HG03457 (cell line): ENCODE data around the gene POU2F1.
A peak's percentile ranks its signal among the peaks of the same experiment; 100 is the strongest.
"Not testable (repeated sequence)": the region's sequence is repeated elsewhere in the genome, so short reads cannot be mapped to it uniquely, and the experiment has no call there.

ENCODE experiments used
- ATAC-seq: cut with Tn5 transposase; IDR thresholded peaks from one replicate; pipeline ENCODE4 v1.9.1; 2021; ENCODE audit warnings: moderate number of reproducible peaks; ENCODE audit not compliant: unreplicated experiment

POU2F1 gene

DNA sequence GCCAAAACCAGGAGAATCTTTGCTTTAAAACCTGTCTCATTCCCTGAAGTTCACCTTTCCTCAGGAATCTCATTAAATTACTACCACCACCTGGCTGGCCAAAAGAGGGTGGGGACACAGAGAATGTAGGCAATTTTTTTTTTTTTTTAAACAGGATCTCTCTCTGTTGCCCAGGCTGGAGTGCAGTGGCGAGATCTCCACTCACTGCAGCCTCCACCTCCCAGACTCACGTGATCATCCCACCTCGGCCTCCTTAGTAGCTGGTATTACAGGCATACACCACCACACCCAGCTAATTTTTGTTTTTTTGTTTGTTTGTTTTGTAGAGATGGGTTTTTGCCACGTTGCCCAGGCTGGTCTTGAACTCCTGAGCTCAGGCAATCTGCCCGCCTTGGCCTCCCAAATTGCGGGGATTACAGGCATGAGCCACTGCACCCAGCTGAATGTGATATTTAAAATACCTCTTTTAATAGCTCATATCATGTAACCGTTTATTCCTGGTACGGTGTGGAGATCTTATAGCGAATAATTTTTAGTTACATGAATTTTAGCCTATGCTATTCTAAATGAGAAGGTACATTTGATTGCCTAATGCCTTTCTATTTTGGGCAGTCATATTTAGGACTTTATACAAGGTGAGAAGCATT is 84.5 kb downstream of the POU2F1 start:
- no peak for ATAC-seq

DNA sequence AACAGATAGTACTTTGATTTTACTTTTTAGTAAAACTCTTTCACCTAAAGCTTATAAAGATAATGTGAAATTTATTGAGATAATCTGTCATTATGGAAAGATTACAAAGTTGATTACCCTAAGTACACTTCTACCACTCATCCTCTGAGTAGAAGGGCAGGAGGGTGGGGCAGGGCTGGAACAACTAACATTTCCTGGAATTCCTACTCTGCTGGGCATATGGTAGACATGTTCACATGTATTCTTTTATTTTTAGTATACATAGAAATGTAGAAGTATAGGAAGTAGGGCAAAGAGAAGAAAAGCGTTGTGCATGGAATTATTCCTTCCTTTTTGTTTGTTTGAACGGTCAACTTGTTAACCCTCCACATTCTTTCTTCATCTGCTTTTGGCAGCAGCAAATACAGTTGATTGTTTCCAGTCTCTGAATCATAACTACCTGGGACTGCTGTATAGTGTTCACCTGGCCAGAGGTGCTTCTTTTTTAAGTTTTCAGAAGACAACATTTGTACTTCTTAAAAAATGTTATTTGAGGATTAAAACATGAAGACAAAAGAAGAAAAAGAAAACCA is 85.1 kb downstream of the POU2F1 start:
- ATAC-seq: no peak

DNA sequence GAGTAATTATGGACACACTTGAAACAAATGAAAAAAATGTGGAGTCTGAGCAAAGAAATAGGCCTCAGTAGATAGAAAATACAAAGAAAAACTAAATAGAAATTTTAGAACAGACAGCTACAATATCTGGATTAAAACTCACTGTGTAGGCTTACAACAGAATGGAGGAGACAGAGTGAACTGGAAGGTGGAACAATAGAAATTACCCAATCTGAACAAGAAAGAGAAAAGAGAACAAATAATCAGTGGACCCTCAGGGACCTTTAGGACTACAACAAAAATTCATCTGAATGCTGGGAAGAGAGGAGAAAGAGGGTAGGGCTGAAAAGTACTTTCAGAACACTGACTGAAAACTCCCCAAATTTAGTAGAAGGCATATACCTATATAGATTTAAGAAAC is 90.0 kb downstream of the POU2F1 start:
- no peak for ATAC-seq

DNA sequence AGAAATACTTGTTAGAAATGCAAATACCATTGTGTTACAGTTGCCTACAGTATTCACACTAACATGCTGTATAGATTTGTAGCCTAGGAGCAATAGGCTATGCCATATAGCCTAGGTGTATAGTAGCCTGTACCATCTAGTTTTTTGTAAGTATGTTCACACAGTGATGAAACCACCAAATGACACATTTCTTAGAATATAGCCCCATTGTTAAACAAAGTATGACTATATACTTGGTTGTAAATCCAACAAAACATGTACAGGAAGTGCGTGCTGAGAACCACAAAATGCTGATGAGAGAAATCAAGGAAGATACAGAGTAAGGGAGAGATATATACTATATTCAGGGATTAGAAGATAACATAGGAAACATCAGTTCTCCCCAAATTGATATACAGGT is 92.2 kb downstream of the POU2F1 start:
- no peak for ATAC-seq

DNA sequence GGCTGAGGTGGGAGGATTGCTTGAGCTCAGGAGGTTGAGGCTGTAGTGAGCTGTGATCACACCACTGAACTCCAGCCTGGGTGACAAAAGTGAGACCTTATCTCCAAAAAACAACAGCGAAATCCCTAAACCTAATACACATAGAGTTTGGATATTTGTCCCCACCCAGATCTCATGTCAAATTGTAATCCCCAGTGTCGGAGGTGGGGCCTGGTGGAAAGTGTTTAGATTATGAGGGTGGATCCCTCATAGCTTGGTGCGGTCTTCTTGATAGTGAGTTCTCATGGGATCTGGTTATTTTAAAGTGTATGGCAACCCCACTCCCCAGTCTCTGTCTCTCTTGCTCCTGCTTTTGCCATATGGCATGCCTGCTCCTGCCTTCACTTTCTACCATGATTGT is 94.0 kb downstream of the POU2F1 start:
- no peak for ATAC-seq

DNA sequence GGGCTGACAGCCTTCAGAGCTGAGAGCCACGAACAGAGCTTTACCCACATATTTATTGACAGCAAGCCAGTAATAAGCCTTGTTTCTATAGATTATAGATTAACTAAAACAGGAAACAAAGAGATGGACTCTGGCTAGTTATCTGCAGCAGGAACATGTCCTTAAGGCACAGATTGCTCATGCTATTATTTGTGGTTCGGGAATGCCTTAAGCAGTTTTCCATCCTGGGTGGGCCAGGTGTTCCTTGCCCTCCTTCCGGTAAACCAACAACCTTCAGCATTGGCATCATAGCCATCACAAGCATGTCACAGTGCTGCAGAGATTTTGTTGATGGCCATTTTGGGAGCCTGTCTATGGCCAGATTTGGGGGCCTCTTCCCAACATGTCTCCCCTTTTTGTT is 96.8 kb downstream of the POU2F1 start:
- ATAC-seq: no peak

DNA sequence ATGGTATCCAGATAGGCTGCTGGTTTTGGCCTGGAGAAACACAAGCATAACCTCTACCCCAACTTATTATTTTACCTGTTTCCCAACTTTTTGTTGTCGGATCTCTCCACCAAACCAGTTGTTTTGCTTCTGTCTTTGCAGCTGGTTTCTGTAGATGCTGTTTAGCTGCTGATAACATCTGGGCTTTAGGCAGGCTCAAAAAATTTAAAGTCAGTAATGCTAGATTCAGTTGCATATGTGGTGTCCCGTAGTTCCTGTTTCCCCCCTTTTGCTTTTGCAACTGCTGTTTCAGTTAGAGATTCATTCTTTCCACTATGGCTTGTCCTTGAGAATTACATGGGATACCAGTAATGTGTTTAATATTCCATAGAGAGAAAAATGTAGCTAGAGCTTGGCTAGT is 98.5 kb downstream of the POU2F1 start:
- ATAC-seq: not testable (repeated sequence)

DNA sequence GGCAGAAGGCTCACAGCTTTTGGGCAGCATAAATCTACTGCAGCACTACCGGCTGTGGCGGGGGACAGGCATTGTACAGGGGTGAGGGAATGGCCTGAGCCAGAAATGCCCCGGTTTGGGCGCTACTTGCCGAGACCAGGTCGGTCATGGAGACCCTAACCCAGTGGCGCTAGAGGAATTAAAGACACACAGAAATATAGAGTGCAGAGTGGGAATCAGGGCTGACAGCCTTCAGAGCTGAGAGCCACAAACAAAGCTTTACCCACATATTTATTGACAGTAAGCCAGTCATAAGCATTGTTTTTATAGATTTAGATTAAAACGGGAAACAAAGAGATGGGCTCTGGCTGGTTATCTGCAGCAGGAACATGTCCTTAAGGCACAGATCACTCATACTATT is 101.8 kb downstream of the POU2F1 start:
- ATAC-seq: no peak

DNA sequence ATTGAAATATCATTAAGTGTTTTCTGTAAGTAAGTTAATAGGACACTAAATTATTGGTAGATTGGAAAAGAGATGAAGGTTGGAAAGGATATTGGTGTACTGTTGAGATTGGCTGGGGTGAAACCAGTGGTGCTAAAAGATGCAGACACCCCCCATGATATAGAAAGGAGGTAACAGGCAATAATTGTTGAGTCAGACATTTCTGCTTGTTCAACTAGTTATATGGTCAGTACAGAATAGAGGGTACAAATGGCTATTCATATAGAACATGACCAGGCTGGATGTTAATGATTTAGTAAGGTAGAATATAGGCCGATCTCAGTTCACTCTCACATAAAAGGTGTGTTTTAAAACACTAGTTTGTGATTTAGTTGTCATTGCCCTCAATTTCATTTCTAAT is 104.5 kb downstream of the POU2F1 start:
- ATAC-seq: no peak

DNA sequence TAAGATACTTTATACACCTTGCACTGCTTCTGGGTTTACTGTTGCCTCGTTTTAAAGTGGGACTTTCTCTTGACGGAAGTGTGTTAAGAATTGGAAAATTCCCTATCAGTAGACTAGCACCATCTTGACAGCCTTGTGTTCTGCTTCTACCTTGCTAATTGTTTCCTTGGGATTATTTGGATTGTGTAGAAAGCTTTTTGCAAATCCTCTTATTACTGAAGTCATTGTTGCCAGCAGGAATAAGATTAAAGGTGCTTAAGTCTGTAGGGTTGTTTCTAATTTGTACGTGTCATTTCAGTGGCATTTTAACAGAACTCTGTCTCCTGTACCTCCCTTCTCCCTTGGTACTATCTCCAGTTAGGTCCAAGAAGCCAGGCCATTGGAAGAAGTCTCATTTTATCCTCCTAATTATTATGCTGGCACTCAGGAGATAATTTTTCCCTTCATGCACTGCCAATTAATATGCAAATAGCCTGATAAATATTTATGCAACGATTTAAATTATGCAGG is 107.7 kb downstream of the POU2F1 start:
- no peak for ATAC-seq

DNA sequence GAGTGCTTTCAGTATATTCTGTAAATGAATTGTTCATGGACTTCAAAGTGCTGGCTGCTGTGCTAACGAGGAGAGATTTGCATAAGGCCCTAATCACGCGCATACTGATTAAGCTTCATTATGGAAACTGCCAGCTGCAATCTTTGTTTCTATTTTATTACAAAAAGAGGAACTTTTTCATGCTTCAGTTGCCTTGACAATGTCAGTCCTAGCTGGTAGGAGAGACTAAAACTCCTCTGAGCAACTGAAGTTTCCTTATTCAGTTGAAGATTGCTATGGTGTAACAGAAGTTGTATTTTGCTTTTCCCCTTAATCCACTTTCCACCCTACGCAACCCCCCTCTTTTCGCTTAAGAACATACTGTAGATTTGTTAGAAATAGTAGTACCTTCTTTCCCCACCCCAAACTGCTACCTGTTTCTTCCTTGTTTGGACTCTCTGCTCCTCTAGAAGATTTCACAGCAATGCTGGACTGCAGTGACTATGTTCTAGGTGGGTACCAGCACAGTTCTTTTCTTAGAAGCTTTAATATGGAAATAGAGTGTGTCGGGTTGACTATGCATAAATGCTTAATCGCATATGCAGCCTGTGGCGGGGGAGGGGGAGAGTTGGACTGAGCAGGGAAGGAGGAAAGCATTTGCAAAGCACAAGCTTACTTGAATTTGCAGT is 108.3 kb downstream of the POU2F1 start:
- ATAC-seq: peak; percentile 51

DNA sequence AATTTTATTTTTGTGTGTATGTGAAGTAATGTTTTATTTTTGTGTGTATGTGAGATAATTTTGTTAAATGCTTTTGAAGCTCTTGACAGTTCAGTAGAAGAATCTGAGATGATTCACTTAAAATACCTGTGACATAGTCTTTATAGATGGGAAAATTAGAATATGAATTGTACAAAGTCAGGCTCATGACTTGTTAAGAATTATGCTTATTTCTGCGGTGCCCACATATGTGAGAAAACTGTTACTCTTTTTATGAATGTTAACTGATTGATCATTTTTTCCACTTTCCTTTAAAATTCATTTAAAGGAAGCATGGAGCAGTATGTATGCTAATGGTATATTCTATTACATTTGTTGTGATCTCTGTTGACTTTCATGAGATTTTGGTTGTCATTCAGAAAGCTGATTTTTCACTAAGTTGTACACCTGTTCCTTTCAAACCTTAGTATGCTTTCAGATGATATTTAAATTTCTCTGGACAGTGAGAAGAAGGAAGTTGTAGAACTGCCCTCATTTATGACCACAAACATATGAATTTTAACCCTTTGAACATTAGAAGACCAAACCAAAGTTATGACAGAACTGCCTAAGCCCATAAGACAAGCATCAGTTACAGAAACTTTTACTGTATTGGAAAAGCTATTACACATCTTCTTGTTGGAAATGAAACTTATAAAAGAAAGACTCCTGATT is 110.1 kb downstream of the POU2F1 start:
- ATAC-seq: no peak

DNA sequence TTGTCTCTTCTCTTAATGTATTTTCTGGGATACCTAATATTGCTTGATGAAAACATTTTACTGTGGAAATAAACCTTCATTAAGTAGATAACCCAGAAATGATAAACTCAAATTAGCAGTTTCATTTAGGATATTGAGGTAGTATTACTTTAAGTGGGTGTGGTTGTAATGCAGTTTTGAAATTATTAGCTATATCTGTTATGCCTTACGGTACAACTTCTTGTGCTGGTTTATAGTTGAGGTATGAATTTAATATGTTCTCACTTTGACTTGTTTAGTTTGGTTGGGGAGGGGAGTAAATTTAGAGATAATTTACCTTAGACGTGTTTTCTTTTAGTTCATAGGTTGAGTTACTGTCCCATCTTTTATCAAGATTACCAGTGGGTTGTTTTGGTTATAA is 111.0 kb downstream of the POU2F1 start:
- no peak for ATAC-seq

DNA sequence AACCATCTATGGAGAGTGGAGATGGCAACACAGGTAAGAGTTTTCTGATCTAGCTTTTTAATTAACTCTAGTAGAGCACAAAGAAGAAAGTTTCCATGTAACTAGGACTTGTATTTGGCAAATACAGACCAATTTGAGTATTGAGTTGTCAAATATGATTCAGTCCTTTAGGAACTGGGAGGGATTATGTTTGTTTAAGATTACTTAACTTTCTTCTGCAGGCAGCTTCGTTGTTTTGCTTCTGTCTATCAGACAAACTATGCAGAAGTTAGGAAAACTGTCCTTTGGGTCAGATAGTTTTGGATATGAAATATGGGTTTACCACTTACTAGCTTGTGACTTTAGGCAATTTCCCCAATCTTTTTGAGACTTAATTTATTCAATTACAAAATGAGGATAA is 111.8 kb downstream of the POU2F1 start:
- no peak for ATAC-seq

DNA sequence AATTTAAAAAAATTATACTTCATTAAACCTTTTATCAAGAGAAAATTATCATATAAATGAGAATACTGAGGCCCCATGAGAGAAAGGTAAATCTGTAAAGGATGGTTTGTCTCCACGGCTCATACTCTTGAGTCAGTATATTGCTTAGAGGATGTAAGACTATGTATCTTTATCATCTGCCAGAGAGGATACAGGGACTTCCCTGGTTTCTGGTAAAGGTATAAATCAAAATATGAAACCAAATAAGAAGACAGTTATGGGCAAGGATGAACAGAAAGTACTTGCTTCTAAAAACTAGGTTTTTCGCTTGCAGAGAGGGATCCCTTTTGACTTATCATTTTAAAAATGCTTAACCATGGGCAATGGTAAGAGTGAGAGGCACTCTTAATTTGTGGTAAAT is 112.4 kb downstream of the POU2F1 start:
- ATAC-seq: no peak

DNA sequence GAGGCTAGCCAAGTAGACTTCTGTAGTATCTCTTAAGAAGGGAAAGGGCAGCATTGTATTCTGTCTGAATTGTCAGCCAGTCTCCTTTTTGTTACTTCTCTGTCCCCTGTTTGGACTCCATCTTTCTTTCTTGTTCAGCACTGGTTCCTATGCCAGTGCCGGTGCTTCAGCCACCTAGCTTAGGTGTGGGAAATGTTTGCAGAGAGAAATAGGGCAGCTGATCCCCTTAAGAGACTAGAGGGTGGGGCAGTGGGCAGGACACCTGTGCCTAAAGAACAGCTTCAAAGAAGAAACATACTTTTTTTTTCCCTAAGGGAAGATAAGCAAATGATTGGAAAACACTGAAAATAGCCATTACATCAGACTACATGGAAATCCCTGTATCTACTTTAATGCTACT is 113.0 kb downstream of the POU2F1 start:
- no peak for ATAC-seq

DNA sequence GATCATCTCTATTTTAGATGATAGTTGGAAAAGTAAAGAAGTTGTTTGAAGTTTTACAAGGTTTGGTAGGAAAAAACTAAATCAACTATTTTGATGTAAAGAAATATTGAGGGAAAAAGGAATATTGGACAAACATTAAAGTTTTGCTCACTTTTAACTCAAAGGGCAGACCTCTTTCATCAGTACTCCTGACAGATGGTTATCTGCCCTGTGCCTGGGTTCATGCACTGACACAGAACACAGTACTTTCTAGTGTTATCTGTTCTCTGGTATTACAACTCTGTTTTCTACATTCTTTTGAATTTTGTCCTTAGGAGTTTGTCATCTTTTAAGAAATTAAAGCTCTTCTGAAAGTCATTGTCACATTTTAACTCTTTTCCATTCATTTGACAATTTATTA is 118.7 kb downstream of the POU2F1 start:
- ATAC-seq: no peak

DNA sequence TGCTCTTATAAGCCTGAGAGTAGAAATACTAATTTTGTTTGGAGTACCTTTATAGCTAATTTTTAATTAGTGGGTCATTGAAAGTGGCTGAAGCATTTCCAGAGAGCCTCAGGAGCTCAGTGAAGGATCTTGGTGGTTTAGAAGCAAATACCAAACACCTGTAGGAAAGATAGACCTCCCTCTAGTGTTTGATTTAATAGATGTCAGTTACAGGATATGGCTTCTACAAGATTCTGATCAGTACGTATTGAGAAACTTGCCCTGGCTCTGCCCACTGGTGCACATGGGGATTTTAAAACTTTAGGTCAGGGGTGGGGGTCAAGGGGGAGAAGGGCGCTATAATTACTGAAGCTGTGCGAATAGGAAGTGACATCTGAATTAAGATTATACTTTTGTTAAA is 122.2 kb downstream of the POU2F1 start:
- ATAC-seq: no peak

DNA sequence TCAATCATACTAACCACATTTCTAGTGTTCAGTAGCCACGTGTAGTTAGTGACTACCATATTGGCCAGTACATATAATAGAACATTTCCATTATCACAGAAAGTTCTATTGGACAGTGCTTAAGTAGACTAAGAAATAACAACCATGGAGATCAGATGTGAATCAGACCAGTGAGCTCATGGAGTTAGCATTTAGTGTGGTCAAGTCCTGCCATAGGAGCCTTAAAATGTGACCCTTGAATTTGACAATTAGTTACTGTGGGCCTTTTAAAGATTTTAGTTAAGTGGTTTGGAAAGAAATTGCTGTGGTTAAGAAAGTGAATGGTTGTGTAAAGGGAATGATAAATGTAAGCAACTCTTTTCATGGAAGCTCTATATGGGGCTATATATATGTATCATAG is 123.4 kb downstream of the POU2F1 start:
- ATAC-seq: no peak

DNA sequence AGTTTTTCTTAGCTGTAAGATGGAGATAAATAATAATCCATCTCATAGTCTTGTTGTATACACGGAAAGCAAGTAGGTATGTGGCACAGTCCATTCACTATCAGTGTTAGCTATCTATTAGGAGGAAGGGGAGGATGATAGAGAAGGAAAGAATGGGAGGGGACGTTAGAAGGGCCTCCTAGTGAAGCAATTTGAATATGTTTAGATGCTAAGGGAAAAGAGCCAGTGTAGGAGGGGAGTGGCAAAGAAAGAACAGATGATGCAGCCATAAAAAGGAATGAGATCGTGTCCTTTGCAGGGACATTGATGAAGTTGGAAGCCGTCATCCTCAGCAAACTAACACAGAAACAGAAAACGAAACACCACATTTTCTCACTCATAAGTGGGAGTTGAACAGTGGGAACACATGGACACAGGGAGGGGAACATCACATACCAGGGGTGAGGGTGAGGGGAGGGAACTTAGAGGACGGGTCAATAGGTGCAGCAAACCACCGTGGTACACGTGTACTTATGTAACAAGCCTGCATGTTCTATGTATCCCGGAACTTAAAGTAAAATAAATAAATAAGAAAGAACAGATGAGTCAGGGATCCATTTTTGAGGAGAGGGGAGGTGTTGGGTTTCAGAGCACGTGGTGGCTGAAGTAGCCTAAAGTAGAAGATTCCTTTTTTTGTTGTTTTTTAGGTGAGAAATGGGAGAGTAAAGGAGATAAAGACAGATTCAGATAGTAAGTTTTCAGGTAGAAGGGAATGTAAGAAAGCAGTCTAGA is 124.1 kb downstream of the POU2F1 start:
- ATAC-seq: no peak

DNA sequence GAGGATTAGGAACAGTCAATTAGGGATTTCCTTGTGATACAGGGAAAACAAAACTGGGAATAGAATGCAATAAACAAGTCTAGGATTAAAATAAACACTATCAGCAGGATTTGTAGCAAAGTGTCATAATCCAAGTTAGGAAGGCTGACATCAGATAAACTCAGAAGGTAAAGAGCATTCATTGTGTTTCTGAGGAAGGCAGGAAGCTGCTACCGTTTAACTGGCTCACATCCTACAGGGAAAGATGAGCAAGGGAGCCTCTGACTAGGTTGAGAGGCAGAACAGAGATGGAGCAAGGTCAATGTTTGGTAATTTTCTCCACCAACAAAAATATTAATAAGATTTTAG is 124.7 kb downstream of the POU2F1 start:
- no peak for ATAC-seq
